ENCODE measurements around the gene EBP. TPM values are rescaled to one million over a fixed set of nuclear protein-coding genes. Genes with fewer than 3 reads are reported as not detected.
"Not testable (repeated sequence)": the region's sequence is repeated elsewhere in the genome, so short reads cannot be mapped to it uniquely, and the experiment has no call there.

The EBP gene
- total RNA-seq, 1 experiment from 2014 or later, result 129 TPM

DNA sequence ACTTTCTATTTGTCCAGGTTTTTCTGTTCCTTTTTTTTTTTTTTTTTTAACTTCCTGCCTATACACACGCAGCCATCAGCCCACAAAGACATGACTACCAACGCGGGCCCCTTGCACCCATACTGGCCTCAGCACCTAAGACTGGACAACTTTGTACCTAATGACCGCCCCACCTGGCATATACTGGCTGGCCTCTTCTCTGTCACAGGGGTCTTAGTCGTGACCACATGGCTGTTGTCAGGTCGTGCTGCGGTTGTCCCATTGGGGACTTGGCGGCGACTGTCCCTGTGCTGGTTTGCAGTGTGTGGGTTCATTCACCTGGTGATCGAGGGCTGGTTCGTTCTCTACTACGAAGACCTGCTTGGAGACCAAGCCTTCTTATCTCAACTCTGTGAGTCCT lies 2.1 kb downstream of the EBP start:
- DNase-seq (ENCODE audit: low spot score), result no peak

DNA sequence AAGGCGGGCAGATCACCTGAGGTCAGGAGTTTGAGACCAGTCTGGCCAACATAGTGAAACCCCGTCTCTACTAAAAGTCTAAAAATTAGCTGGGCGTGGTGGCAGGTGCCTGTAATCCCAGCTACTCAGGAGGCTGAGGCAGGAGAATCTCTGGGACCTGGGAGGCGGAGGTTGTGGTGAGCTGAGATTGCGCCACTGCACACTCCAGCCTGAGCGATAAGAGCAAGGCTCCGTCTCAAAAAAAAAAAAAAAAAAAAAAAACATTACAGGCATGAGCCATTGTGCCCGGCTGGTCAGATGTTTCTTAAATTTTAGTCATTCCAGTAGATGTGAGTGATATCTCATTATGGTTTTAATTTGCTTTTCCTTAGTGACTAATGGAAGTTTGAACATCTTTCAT lies 4.2 kb downstream of the EBP start:
- DNase-seq (ENCODE audit: low spot score), result not testable (repeated sequence)

DNA sequence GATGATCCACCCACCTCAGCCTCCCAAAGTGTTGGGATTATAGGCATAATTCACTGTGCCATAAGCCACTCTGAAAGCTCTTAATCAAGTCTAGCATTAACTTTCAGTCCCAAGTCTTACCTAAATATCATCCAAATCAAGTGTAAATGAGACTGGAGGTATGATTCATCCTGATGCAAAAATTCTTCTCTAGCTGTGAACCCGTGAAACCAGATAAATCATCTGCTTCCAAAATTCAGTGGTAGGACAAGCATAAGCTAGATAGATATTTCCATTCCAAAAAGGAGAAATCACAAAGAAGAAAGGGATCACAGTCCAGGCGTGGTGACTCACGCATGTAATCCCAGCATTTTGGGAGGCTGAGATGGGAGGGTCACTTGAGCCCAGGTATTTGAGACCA lies 9.1 kb downstream of the EBP start:
- DNase-seq (ENCODE audit: low spot score), result no peak

DNA sequence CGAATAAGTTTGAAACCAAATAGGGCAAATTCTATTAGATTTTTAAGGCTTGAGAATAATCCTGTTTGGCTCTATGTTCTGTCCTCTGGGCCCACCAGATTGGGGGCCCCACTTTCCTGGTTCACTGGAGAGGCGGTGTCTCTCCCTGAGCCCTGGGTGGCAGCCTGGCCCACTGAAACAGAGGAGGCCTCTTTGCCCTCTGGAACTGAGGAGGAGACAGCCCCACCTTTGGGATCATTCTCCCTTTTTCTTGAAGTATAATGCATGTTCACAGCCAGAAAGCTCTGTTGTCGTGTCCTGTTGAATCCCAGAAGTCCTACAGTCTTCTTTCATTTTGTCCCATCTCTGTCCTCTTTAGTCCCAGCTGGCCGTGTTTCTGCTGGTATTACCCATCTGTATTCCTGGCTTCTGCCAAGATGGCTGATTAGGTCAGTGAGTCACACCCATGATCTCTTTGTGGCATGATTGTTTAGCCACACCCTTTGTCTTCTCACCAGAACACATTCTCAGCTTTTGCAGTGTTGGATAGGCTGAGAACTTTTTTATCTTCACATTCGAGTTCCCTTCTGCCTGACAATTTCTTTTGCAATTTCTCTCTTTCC lies 9.9 kb downstream of the EBP start:
- DNase-seq (ENCODE audit: low spot score), result peak; percentile 76

DNA sequence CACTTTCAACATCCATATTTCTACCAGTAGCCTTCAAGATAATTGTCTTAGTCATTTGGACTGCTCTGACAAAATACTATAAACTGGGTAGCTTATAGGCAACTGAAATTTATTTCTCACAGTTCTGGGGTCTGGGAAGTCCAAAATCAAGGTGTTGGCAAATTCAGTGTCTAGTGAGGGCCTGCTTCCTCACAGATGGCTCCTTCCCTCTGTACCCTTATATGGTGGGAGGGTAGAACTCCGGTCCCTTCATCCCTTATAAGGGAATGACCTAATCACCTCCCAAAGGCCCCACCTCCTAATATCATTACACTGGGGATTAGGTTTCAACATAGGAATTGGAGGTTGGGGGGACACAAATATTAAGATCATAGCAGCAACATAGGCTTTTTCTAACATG lies 10.6 kb downstream of the EBP start:
- DNase-seq (ENCODE audit: low spot score), result no peak

DNA sequence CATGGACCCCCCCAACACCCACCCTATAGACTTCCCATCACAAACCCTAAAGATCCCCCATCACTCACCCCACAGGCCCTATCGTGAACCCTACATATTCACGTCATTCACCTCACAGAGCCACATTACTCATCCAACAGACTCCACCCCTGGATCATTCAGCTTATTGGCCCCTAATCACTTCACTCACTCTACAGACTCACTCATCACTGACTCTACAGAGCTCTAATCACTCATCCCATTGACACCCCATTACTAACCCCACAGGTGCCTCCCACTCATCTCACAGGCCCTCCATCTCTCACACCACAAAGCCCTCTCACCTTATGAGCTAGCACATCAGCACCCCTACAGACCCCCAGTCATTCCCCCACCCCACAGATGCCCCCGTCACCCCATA lies 11.6 kb downstream of the EBP start:
- no peak for DNase-seq (ENCODE audit: low spot score)

DNA sequence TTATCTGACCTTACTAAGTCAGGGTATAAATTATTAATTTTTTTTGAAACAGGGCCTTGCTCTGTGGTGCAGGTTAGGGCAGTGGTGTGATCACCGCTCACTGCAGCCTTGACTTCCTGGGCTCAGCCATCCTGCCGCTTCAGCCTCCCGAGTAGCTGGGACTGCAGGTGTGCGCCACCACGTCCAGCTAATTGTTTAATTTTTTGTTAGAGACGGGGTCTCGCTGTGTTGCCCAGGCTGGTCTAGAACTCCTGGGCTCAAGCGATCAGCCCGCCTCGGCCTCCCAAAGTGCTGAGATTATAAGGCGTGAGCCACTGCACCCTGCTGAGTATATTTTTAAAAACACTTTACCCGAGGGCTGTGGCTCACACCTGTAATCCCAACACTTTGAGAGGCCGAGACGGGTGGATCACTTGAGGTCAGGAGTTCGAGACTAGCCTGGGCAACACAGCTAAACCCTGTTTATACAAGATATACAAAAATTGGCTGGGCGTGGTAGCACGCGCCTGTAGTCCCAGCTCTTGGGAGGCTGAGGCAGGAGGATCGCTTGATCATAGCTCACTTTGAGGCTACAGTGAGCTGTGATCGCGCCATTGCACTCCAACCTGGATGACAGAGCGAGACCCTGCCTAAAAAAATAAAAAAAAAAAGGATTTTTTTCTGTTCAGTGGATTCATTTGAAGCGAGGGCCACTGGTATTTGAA lies 17.2 kb downstream of the EBP start:
- DNase-seq (ENCODE audit: low spot score), result no peak

DNA sequence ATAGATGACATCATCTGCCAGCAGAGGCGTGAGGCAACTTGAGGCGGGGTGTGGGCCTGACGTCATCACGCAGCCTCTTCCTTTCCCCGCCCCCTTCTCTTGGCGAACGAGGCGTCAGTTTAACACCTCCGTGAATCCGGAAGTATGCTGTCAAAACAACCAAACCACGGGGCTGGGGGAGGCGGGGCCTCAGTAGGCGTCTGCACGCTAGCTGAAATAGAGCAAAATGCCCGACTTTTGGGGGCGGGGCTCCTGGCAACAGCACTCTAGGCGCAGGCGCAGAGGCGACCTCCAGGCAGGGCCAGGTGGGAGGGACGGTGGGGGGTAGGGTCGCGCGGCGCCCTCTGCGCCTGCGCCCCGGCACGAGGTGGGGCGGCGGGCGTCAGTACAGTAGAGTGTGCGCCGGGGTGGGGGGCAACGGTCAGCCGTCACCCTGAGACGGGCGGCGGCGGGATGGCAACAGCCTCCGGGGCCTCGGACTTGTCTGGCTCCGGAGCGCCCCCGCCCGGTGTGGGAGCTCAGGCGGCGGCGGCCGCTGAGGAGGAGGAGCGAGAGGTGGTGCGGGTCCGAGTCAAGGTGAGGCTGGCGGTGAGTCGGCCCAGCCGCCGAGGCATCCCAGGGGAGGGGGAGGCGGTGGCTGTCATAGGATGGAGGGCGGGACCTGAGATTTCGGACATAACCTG lies 17.9 kb downstream of the EBP start, which contains the start of gene TBC1D25:
TBC1D25 (plus strand) TSS at position 370 of the 683 bp plus-strand sequence; CDS start at position 454, 84 bp downstream.
- DNase-seq (ENCODE audit: low spot score), result peak; percentile 95

DNA sequence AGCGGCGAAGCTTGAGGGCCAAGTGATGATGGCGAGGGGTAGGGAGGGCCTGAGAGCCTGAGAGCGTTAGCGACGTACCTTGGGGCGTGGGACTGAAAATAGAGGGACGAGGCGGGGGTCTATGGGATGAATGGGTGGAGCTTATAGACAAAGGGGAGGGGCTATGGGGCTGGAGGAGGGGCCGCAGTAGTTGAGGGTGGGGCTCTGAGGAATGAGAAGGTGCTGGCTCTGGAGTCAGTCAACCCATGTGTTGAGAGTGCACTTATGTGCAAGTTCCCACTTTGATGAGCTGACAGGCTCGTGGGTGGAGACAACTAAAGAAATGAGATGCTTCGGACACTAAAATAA lies 18.4 kb downstream of the EBP start:
- DNase-seq (ENCODE audit: low spot score), result no peak

DNA sequence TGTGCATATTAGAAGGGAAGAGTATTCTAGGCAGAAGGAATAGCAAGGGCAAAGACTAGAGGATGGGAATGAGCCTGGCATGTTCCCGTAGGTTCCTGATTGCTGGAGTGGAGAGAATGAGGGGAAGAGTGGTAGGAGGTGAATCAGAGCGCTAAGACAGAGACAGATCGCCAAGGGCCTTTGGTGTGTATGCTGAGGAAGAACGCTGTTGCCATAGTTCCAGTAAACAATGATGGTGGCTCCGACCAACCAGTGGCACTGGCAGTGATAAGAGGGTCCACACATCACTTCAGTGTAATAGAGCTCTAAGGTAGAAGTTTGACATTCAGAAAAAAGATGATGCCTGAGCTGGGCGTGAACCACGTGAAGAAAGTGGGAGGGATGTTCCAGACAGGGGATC lies 18.9 kb downstream of the EBP start:
- DNase-seq (ENCODE audit: low spot score), result no peak

DNA sequence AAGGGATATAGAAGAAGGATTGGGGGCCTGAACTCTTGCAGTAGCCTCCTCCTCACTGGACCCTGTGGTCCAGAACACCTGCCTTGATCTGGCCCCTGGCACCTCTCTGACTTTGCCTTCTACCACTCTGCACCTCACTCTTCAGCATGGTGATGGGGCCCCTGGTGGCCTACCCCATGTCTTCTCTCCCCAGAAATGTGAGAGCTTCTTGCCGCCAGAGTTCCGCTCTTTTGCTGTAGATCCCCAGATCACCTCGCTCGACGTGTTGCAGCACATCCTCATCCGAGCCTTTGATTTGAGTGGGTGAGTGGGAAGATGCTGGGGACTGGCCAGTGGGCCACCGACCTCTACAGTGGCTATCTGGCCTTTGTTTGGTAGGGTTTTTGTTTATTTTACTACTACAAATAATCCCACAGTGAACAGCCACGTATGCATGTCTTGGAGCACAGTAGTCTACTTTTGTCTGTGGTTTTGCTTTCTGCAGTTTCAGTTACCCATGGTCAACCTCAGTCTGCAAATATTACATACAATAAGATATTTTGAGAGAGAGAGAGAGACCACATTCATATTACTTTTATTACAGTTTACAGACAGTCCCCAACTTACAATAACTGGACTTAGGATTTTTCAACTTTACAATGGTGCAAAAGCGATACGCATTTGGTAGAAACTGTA lies 19.7 kb downstream of the EBP start:
- DNase-seq (ENCODE audit: low spot score), result no peak

DNA sequence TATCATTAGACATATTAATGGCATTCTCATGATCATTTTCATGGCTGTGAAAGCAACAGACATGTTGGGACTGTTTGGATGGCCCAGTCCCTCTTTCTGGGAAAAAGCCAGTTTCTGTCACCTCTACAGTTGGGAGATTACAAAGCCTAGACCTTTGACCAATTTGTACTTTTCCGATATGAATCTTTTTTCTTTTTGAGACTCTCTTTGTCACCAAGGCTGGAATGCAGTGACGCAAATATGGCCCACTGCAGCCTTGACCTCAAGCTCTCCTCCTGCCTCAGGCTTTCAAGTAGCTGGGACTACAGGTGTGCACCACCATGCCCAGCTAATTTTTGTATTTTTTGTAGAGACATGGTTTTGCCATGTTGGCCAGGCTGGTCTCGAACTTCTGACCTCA lies 27.3 kb downstream of the EBP start:
- DNase-seq (ENCODE audit: low spot score), result no peak

DNA sequence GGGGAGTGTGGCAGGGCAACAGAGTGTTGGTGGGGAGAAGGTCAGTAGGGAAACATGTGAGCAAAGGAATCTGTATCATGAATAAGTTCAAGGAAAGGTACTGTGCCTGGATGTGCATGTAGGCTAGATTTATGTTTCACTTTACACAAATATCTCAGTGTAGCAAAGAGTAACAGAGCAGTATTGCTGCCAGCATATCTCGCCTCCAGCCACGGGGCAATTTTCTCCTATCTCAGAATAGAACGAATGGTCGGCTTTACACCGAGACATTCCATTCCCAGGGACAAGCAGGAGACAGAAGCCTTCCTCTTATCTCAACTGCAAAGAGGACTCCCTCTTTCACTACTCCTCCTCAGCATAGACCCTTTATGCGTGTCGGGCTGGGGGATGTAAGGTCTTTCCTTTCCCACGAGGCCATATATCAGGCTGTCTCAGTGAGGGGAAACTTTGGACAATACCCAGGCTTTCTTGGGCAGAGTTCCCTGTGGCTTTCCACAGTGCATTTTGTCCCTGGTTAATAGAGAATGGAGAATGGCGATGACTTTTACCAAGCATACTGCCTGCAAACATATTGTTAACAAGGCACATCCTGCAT lies 34.2 kb downstream of the EBP start:
- not testable (repeated sequence) for DNase-seq (ENCODE audit: low spot score)

DNA sequence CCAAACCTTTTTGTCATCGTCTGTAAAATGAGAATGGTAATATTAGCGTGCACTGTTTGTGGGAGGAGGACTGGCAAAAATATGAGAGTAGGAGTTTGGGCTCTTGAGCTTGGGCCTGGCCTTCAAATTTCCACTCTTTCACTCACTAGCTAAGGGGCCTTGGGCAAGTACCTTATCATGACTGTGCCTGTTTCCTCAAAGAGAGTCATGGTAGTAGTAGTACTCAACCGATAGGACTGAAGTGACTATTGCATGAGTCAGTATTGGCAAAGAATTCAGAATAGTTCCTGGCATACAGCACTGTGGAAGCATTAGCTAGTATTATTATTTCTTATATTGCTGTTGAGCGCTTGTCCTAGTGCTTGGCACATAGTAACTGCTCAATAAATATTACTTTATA lies 36.7 kb downstream of the EBP start:
- no peak for DNase-seq (ENCODE audit: low spot score)

DNA sequence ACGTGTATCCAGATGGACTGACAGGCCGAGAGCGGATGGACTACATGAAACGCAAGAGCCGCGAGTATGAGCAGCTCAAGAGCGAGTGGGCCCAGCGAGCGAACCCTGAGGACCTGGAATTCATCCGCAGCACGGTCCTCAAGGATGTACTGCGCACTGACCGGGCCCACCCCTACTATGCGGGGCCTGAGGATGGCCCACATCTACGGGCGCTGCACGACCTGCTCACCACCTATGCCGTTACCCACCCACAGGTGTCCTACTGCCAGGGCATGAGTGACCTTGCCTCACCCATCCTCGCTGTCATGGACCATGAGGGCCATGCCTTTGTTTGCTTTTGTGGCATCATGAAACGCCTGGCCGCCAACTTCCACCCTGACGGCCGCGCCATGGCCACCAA lies 38.0 kb downstream of the EBP start:
- no peak for DNase-seq (ENCODE audit: low spot score)

DNA sequence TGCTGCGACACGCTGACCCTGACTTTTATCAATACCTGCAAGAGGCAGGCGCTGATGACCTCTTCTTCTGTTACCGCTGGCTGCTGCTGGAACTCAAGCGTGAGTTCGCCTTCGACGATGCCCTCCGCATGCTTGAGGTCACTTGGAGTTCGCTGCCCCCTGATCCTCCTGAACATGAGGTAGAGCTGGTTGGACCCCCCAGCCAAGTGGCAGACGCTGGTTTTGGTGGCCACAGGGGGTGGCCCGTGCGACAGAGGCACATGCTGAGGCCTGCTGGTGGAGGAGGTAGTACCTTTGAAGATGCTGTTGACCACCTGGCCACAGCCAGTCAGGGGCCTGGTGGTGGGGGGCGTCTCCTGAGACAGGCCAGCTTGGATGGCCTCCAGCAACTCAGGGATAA lies 38.4 kb downstream of the EBP start:
- no peak for DNase-seq (ENCODE audit: low spot score)

DNA sequence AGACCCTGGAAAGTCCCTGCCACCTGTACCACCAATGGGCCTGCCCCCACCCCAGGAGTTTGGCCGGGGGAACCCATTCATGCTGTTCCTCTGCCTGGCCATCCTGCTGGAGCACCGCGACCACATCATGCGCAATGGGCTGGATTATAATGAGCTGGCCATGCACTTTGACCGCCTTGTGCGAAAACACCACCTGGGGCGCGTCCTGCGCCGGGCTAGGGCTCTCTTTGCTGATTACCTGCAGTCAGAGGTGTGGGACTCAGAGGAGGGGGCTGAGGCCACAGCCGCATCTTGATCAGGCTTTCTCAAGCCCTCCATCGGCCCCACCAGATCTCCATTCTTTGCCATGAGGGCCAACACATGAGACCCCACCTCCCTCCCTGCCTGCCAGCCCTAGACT lies 39.1 kb downstream of the EBP start:
- DNase-seq (ENCODE audit: low spot score), result no peak

DNA sequence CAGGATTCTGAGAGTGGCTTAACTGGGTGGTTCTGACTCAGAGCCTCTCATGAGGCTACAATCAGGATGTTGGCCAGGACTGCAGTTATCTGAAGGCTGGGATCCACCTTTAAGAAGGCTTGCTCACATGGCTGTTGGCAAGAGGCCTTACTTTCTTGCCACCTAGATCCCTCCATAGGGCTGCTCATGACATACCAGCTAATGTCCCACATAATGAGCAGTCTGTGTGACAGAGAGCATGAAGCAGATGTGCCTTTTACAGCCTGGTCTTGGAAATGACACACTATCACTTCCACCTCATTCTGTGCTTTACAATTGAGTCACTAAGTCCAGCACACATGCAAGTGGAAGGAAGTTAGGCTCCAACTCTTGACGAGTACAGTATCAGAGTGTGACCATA lies 48.4 kb downstream of the EBP start:
- DNase-seq (ENCODE audit: low spot score), result no peak

DNA sequence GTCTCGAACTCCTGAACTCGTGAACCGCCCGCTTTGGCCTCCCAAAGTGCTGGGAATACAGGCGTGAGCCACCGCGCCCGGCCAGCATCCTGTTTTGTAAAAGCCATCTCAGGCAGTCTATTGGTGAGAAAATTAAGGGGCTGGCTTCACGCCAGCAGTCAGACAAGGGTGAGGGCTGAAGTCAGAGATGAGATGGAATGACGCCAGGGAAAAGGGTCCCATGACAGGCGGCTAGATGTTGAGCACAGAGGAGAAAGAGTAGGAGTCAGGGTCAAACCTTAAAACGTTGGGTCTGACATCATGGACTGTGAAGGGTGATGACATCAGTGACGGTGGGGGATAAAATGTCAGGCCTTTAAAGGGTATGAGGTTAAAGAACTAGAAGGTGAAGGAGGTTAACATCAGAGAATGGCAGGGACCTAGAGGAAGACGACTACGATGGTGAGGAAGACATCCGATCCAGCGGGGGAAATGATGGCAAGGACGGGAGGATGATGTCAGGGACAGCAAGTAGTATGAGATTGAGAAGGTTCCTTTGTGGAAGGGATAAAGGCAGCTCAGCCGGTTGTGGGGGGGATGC lies 52.2 kb downstream of the EBP start:
- no peak for DNase-seq (ENCODE audit: low spot score)

DNA sequence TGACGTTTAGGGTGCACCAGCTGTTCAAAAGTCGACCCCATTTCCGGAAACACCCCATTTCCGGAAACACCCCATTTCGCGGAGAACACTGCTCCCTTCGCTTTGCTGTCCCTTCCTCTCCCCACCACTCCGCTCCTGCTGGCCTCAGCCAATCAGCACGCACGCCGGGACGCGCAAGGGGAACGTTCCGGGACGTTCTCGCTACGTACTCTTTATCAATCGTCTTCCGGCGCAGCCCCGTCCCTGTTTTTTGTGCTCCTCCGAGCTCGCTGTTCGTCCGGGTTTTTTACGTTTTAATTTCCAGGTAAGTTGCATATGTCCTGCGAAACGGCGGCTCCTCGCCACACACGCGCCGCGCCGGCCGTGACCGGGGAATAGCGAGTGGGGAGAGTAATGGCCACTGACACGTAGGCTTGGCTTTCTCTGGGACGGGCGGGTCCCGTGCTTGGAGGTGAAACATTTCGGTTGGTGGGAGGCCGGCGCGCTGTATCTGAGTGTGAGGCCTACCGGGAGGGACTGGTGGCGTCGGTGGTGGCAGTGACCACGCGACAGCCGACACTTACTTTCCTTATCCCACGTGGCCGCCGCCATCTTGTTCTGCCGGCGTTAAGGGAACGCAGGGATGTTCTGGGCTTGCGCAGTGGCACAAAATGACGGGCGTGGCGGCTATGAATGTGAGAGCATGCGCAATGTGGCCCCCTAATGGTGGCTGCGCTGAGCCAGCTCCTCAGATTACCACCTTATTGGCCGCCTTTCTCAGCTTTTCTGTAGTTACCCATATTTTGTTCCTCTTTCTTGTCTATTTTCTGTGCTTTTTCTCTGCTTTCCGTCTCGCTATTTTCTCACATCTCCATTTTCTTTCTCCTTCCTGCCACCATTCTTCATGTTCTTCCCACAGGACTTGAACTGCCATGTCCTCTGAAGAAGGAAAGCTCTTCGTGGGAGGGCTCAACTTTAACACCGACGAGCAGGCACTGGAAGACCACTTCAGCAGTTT lies 53.0 kb downstream of the EBP start, which contains the start of gene RBM3:
RBM3 (plus strand) TSS at position 215 of the 997 bp plus-strand sequence; CDS start at position 912, 697 bp downstream.
- peak; percentile 94 for DNase-seq (ENCODE audit: low spot score)

DNA sequence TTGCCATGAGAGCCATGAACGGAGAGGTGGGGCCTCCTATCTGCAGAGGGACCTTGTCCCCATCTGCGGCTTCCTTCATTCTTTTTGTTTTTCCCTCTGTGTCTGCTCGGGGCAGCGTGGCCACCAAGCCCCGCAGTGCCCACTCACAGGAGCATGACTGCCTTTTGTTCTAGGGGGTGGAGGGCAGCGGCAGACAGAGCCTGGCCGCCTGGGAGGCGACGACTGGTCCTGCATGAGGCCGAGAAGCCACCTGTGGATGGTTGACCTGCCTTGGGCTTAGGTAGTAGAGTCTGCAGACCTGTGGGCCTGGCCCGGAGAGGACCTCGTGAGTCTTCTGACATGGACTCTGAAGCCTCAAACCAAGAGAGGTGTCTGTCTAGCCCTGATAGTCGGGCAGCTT lies 54.0 kb downstream of the EBP start:
- DNase-seq (ENCODE audit: low spot score), result no peak
